ENCODE results near the gene TRIM66.

Gene TRIM66

GRCh38 chr11:8656291-8656690 lies 26.2 kb downstream of the TRIM66 start:
- no peak overlapping the region for H3K4me3 ChIP-seq (ENCODE audit: low read length)
- H3K27ac ChIP-seq (ENCODE audit: low read depth, low read length), result no peak overlapping the region
- no peak overlapping the region for H3K9ac ChIP-seq (ENCODE audit: low read length)
- H3K4me1 ChIP-seq (ENCODE audit: control insufficient read depth, insufficient read depth, low read length), result no peaks in the 10 kb centered on the region
- no peaks in the 10 kb centered on the region for H3K36me3 ChIP-seq (ENCODE audit: control insufficient read depth, insufficient read depth, low read length)
- H3K27me3 ChIP-seq (ENCODE audit: control insufficient read depth, insufficient read depth, low read length), result no peaks in the 10 kb centered on the region

- Histone ChIP-seq H3K27me3 (ENCODE audit: control insufficient read depth, insufficient read depth, low read length) (no peaks in the 10 kb centered on the region), H3K9ac (ENCODE audit: low read length) (no peak overlapping the region), H3K27ac (ENCODE audit: low read depth, low read length) (no peak overlapping the region), H3K4me1 (ENCODE audit: control insufficient read depth, insufficient read depth, low read length) (no peaks in the 10 kb centered on the region), H3K4me3 (ENCODE audit: low read length) (no peak overlapping the region), H3K36me3 (ENCODE audit: control insufficient read depth, insufficient read depth, low read length) (no peaks in the 10 kb centered on the region)
Observed at GRCh38 chr11:8654503-8654902, 28.0 kb downstream of the TRIM66 start.

- no peak overlapping the region for H3K4me3 ChIP-seq (ENCODE audit: low read length)
- no peak overlapping the region for H3K27ac ChIP-seq (ENCODE audit: low read depth, low read length)
- no peaks in the 10 kb centered on the region for H3K4me1 ChIP-seq (ENCODE audit: control insufficient read depth, insufficient read depth, low read length)
- peaks cover 4% of the 10 kb centered on the region for H3K36me3 ChIP-seq (ENCODE audit: control insufficient read depth, insufficient read depth, low read length)
- H3K27me3 ChIP-seq (ENCODE audit: control insufficient read depth, insufficient read depth, low read length), result no peaks in the 10 kb centered on the region
- no peak overlapping the region for H3K9ac ChIP-seq (ENCODE audit: low read length)
Observed at GRCh38 chr11:8652140-8652539, 30.3 kb downstream of the TRIM66 start.

- Histone ChIP-seq H3K9ac (ENCODE audit: low read length) (no peak overlapping the region), H3K36me3 (ENCODE audit: control insufficient read depth, insufficient read depth, low read length) (peaks cover 12% of the 10 kb centered on the region), H3K27ac (ENCODE audit: low read depth, low read length) (no peak overlapping the region), H3K4me3 (ENCODE audit: low read length) (no peak overlapping the region), H3K4me1 (ENCODE audit: control insufficient read depth, insufficient read depth, low read length) (no peaks in the 10 kb centered on the region), H3K27me3 (ENCODE audit: control insufficient read depth, insufficient read depth, low read length) (no peaks in the 10 kb centered on the region)
Observed at GRCh38 chr11:8650401-8650990, 32.0 kb downstream of the TRIM66 start.

- Histone ChIP-seq H3K9ac (ENCODE audit: low read length) (no peak overlapping the region), H3K4me3 (ENCODE audit: low read length) (no peak overlapping the region), H3K4me1 (ENCODE audit: control insufficient read depth, insufficient read depth, low read length) (no peaks in the 10 kb centered on the region), H3K36me3 (ENCODE audit: control insufficient read depth, insufficient read depth, low read length) (peaks cover 15% of the 10 kb centered on the region), H3K27me3 (ENCODE audit: control insufficient read depth, insufficient read depth, low read length) (no peaks in the 10 kb centered on the region), H3K27ac (ENCODE audit: low read depth, low read length) (no peak overlapping the region)
Observed at GRCh38 chr11:8649361-8649760, 33.1 kb downstream of the TRIM66 start.

GRCh38 chr11:8646873-8647272 lies 35.6 kb downstream of the TRIM66 start:
- H3K4me1 ChIP-seq (ENCODE audit: control insufficient read depth, insufficient read depth, low read length), result no peaks in the 10 kb centered on the region
- peaks cover 17% of the 10 kb centered on the region for H3K36me3 ChIP-seq (ENCODE audit: control insufficient read depth, insufficient read depth, low read length)

GRCh38 chr11:8642196-8642841 lies 40.1 kb downstream of the TRIM66 start:
- Histone ChIP-seq H3K27me3 (ENCODE audit: control insufficient read depth, insufficient read depth, low read length) (no peaks in the 10 kb centered on the region), H3K27ac (ENCODE audit: low read depth, low read length) (no peak overlapping the region), H3K9ac (ENCODE audit: low read length) (no peak overlapping the region), H3K4me1 (ENCODE audit: control insufficient read depth, insufficient read depth, low read length) (no peaks in the 10 kb centered on the region), H3K4me3 (ENCODE audit: low read length) (no peak overlapping the region), H3K36me3 (ENCODE audit: control insufficient read depth, insufficient read depth, low read length) (peaks cover 13% of the 10 kb centered on the region)

More at GRCh38 chr11:8646873-8647272, 35.6 kb downstream of the TRIM66 start:
- no peak overlapping the region for H3K27ac ChIP-seq (ENCODE audit: low read depth, low read length)
- no peak overlapping the region for H3K9ac ChIP-seq (ENCODE audit: low read length)
- H3K27me3 ChIP-seq (ENCODE audit: control insufficient read depth, insufficient read depth, low read length), result no peaks in the 10 kb centered on the region
- H3K4me3 ChIP-seq (ENCODE audit: low read length), result no peak overlapping the region

GRCh38 chr11:8641332-8641731 lies 41.1 kb downstream of the TRIM66 start:
- Histone ChIP-seq H3K9ac (ENCODE audit: low read length) (no peak overlapping the region), H3K36me3 (ENCODE audit: control insufficient read depth, insufficient read depth, low read length) (peaks cover 12% of the 10 kb centered on the region), H3K27me3 (ENCODE audit: control insufficient read depth, insufficient read depth, low read length) (no peaks in the 10 kb centered on the region), H3K27ac (ENCODE audit: low read depth, low read length) (no peak overlapping the region), H3K4me3 (ENCODE audit: low read length) (no peak overlapping the region), H3K4me1 (ENCODE audit: control insufficient read depth, insufficient read depth, low read length) (no peaks in the 10 kb centered on the region)

- Histone ChIP-seq H3K27ac (ENCODE audit: low read depth, low read length) (no peak overlapping the region), H3K4me3 (ENCODE audit: low read length) (no peak overlapping the region), H3K4me1 (ENCODE audit: control insufficient read depth, insufficient read depth, low read length) (no peaks in the 10 kb centered on the region), H3K27me3 (ENCODE audit: control insufficient read depth, insufficient read depth, low read length) (no peaks in the 10 kb centered on the region), H3K36me3 (ENCODE audit: control insufficient read depth, insufficient read depth, low read length) (peaks cover 6% of the 10 kb centered on the region), H3K9ac (ENCODE audit: low read length) (no peak overlapping the region)
Observed at GRCh38 chr11:8640267-8640906, 42.1 kb downstream of the TRIM66 start.

- Histone ChIP-seq H3K36me3 (ENCODE audit: control insufficient read depth, insufficient read depth, low read length) (peaks cover 3% of the 10 kb centered on the region), H3K9ac (ENCODE audit: low read length) (no peak overlapping the region), H3K27ac (ENCODE audit: low read depth, low read length) (no peak overlapping the region)
Observed at GRCh38 chr11:8639655-8640054, 42.8 kb downstream of the TRIM66 start.

GRCh38 chr11:8638300-8638699 lies 44.2 kb downstream of the TRIM66 start:
- H3K4me1 ChIP-seq (ENCODE audit: control insufficient read depth, insufficient read depth, low read length), result no peaks in the 10 kb centered on the region
- no peak overlapping the region for H3K9ac ChIP-seq (ENCODE audit: low read length)
- H3K4me3 ChIP-seq (ENCODE audit: low read length), result no peak overlapping the region
- H3K36me3 ChIP-seq (ENCODE audit: control insufficient read depth, insufficient read depth, low read length), result peaks cover 2% of the 10 kb centered on the region
- no peaks in the 10 kb centered on the region for H3K27me3 ChIP-seq (ENCODE audit: control insufficient read depth, insufficient read depth, low read length)
- no peak overlapping the region for H3K27ac ChIP-seq (ENCODE audit: low read depth, low read length)

More at GRCh38 chr11:8639655-8640054, 42.8 kb downstream of the TRIM66 start:
- no peak overlapping the region for H3K4me3 ChIP-seq (ENCODE audit: low read length)
- no peaks in the 10 kb centered on the region for H3K27me3 ChIP-seq (ENCODE audit: control insufficient read depth, insufficient read depth, low read length)
- no peaks in the 10 kb centered on the region for H3K4me1 ChIP-seq (ENCODE audit: control insufficient read depth, insufficient read depth, low read length)

GRCh38 chr11:8636127-8636526 lies 46.3 kb downstream of the TRIM66 start:
- Histone ChIP-seq H3K4me3 (ENCODE audit: low read length) (no peak overlapping the region), H3K4me1 (ENCODE audit: control insufficient read depth, insufficient read depth, low read length) (peaks cover 3% of the 10 kb centered on the region), H3K36me3 (ENCODE audit: control insufficient read depth, insufficient read depth, low read length) (peaks cover 3% of the 10 kb centered on the region), H3K9ac (ENCODE audit: low read length) (no peak overlapping the region), H3K27ac (ENCODE audit: low read depth, low read length) (no peak overlapping the region), H3K27me3 (ENCODE audit: control insufficient read depth, insufficient read depth, low read length) (no peaks in the 10 kb centered on the region)

GRCh38 chr11:8634498-8634897 lies 48.0 kb downstream of the TRIM66 start:
- H3K4me1 ChIP-seq (ENCODE audit: control insufficient read depth, insufficient read depth, low read length), result peaks cover 3% of the 10 kb centered on the region
- H3K27ac ChIP-seq (ENCODE audit: low read depth, low read length), result no peak overlapping the region
- H3K9ac ChIP-seq (ENCODE audit: low read length), result no peak overlapping the region
- peaks cover 3% of the 10 kb centered on the region for H3K36me3 ChIP-seq (ENCODE audit: control insufficient read depth, insufficient read depth, low read length)
- no peaks in the 10 kb centered on the region for H3K27me3 ChIP-seq (ENCODE audit: control insufficient read depth, insufficient read depth, low read length)
- no peak overlapping the region for H3K4me3 ChIP-seq (ENCODE audit: low read length)

All from rectal smooth muscle tissue (tissue), 1 donor.